HepG2 (cell line): ENCODE results near the gene EMC9. TPM values are rescaled to one million over a fixed set of nuclear protein-coding genes. Genes with fewer than 3 reads are reported as not detected.

Experiments used
- CBX1 ChIP-seq: IDR thresholded peaks from one replicate; pipeline ENCODE4 v1.6.1; 2016; ENCODE audit warnings: antibody characterized with exemption, low read depth
- ESRRA ChIP-seq: sonication (generic); formaldehyde crosslinking; IDR thresholded peaks from 2 replicates; pipeline ENCODE4 v1.5.1; 2020; ENCODE audit warnings: mild to moderate bottlenecking, low read depth, missing genetic modification reagents
- ISX ChIP-seq: sonication (generic); formaldehyde crosslinking; conservative IDR thresholded peaks from 2 replicates; pipeline ENCODE4 v1.5.0; 2020; ENCODE audit warnings: missing genetic modification reagents
- MAZ ChIP-seq, 2 experiments: sonication (generic) in 1 of 2; formaldehyde crosslinking in 1 of 2; IDR thresholded peaks; 2 replicates each; pipeline versions ENCODE4 v1.5.0 to v1.6.1; 2012 to 2020; ENCODE audit warnings: low read depth in 2 of 2, mild to moderate bottlenecking in 2 of 2, borderline replicate concordance in 1 of 2, improper control_type of control experiment in 1 of 2, low read length in 1 of 2, missing genetic modification reagents in 1 of 2, moderate library complexity in 1 of 2
- MED8 ChIP-seq: sonication (generic); formaldehyde crosslinking; IDR thresholded peaks from 2 replicates; pipeline ENCODE4 v1.8.1; 2023; ENCODE audit warnings: mild to moderate bottlenecking, missing genetic modification reagents; ENCODE audit not compliant: insufficient replicate concordance
- SIX1 ChIP-seq: sonication (generic); formaldehyde crosslinking; IDR thresholded peaks from 2 replicates; pipeline ENCODE4 v1.4.0; 2020; ENCODE audit warnings: missing genetic modification reagents, borderline replicate concordance
- SIX4 ChIP-seq: sonication (generic); formaldehyde crosslinking; IDR thresholded peaks from 2 replicates; pipeline ENCODE4 v1.4.0; 2020; ENCODE audit warnings: missing genetic modification reagents
- SKI ChIP-seq: fragments of 450-650 bp; IDR thresholded peaks from one replicate; pipeline ENCODE4 v1.6.1; 2018; ENCODE audit warnings: mild to moderate bottlenecking; ENCODE audit not compliant: partially characterized antibody
- THAP11 ChIP-seq: IDR thresholded peaks from 2 replicates; pipeline ENCODE4 v1.6.1; 2016; ENCODE audit warnings: missing biosample characterization, missing genetic modification reagents
- ZBTB3 ChIP-seq: sonication (generic); formaldehyde crosslinking; IDR thresholded peaks from 2 replicates; pipeline ENCODE4 v1.4.0; 2020; ENCODE audit warnings: low read depth, mild to moderate bottlenecking, moderate library complexity, missing genetic modification reagents, borderline replicate concordance
- ZNF136 ChIP-seq: sonication (generic); formaldehyde crosslinking; IDR thresholded peaks from 2 replicates; pipeline ENCODE4 v1.8.1; 2022; ENCODE audit warnings: low read depth, mild to moderate bottlenecking, moderate library complexity, missing genetic modification reagents
- ZNF24 ChIP-seq: fragments of 450-650 bp; IDR thresholded peaks from 2 replicates; pipeline ENCODE4 v1.6.1; 2017; ENCODE audit warnings: antibody characterized with exemption, mild to moderate bottlenecking
- ZNF484 ChIP-seq: sonication (generic); formaldehyde crosslinking; IDR thresholded peaks from 2 replicates; pipeline ENCODE4 v1.5.1; 2020; ENCODE audit warnings: mild to moderate bottlenecking, low read depth, missing genetic modification reagents, borderline replicate concordance
- ZNF564 ChIP-seq: sonication (generic); formaldehyde crosslinking; IDR thresholded peaks from 2 replicates; pipeline ENCODE4 v1.8.1; 2023; ENCODE audit warnings: mild to moderate bottlenecking, missing genetic modification reagents
- ZNF660 ChIP-seq: sonication (generic); formaldehyde crosslinking; IDR thresholded peaks from 2 replicates; pipeline ENCODE4 v1.5.1; 2020; ENCODE audit warnings: mild to moderate bottlenecking, low read depth, missing genetic modification reagents, borderline replicate concordance
- ZNF703 ChIP-seq: sonication (generic); formaldehyde crosslinking; IDR thresholded peaks from 2 replicates; pipeline ENCODE4 v1.5.1; 2020; ENCODE audit warnings: missing genetic modification reagents, mild to moderate bottlenecking, moderate library complexity, borderline replicate concordance
- ZNF768 ChIP-seq: sonication (generic); formaldehyde crosslinking; IDR thresholded peaks from 2 replicates; pipeline ENCODE4 v1.4.0; 2020; ENCODE audit warnings: missing genetic modification reagents
- polyA plus RNA-seq, 8 experiments: library from polyadenylated mRNA; depleted of rRNA in 3 of 8; stranded (reverse) in 7 of 8; unstranded in 1 of 8; fragments of >200 nt; fragmentation: Illumina TruSeq in 4 of 8; extraction: Trizol in 4 of 8; gene quantifications; 2 replicates each; pipeline versions ENCODE4 v1.2.1 to v1.2.3, GENCODE V29; 2011 to 2016; ENCODE audit warnings: low read depth in 4 of 8, missing spikeins in 1 of 8, mixed read lengths in 1 of 8; ENCODE audit not compliant: insufficient read depth in 1 of 8
- total RNA-seq, 5 experiments: library from RNA; depleted of rRNA; stranded (reverse); fragments of >200 nt; fragmentation: Illumina TruSeq; extraction: Trizol; gene quantifications; 2 replicates each; pipeline ENCODE4 v1.2.3, GENCODE V29; 2016; ENCODE audit warnings: low read depth in 1 of 5
- TF ChIP-seq, protein P1 (sequence below): sonication (generic); formaldehyde crosslinking; IDR thresholded peaks from 2 replicates; pipeline ENCODE4 v1.5.0; 2020; ENCODE audit warnings: mild to moderate bottlenecking, missing genetic modification reagents, borderline replicate concordance
- TF ChIP-seq, protein P2 (sequence below): IDR thresholded peaks from 2 replicates; pipeline ENCODE4 v1.6.1; 2016; ENCODE audit warnings: mild to moderate bottlenecking, missing biosample characterization, missing genetic modification reagents

Gene EMC9
- total and polyA plus RNA-seq, 2 of the 13 experiments (the other 11 are each of a cell fraction or from before 2014, with no cell fraction given), result 60.5 to 78.7 TPM

DNA sequence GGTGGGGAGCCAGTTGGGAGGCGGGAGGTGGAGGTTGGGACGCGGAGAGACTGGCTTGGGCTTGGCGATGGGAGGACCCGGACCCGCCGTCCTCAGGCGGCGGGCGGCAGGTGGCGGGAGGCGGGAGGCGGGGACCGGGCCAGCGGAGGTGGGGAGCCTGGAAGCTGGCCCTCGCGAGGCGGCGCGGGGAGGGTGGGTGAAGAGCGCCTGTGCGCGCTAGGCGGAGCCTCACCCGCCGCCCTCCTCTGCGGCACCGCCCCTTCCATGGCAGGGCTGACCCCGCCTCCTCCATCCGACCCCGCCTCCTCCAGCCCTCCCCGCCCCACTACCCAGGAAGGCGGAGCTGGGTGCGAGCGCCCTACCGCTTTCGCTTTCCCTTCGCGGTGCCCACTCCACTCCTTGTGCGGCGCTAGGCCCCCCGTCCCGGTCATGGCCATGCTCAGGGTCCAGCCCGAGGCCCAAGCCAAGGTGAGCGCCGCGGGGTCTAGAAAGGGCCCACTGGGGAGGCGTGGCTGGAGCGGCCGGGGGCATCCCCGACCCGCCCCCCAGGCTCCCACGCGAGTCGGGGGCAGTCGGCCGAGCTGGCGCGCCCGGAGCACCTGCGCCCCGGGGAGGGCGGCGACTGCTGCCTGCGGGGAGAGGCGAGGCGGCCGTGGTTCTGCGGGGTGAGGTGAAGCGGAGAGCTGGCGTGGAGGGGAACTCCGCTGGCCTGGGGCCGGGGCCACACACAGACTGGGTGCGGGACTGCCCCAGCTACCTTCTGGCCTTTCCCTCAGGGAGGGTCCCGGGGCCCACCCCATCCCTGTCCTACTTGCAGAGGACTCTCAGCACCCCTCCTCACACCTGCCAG is 5.3 kb downstream of the EMC9 start, which contains the start of gene PSME1 (continued):
- TF ChIP-seq THAP11 (CRISPR knock-in tag) (peak; percentile 86), ZNF136 (peak; percentile 91; the same call in 1 of the 2 replicates), MAZ (IDR thresholded peaks at IDR 0.05; ENCODE audit: borderline replicate concordance, low read depth, low read length) (peak; percentile 94; the same call in 1 of the 2 replicates), MAZ (CRISPR knock-in tag; IDR thresholded peaks at IDR 0.05; ENCODE audit: low read depth) (peak; percentile 99), ZNF564 (no peak), SKI (no peak), SIX4 (CRISPR knock-in tag) (peak; percentile 50; the same call in 1 of the 2 replicates), CBX1 (no peak), ZNF484 (no peak; the same call in 1 of the 2 replicates), MED8 (CRISPR knock-in tag) (peak; percentile 83), ESRRA (CRISPR knock-in tag) (peak; percentile 79; the same call in 1 of the 2 replicates), ZBTB3 (CRISPR knock-in tag) (peak; percentile 43; the same call in 1 of the 2 replicates), ZNF768 (CRISPR knock-in tag) (peak; percentile 83; the same call in 1 of the 2 replicates), ISX (CRISPR knock-in tag) (0 out of 2 replicates have a peak, but pooled peaks have one; percentile 94), ZNF660 (no peak; the same call in 1 of the 2 replicates), SIX1 (CRISPR knock-in tag) (peak; percentile 9; the same call in 1 of the 2 replicates), ZNF703 (CRISPR knock-in tag) (no peak), ZNF24 (no peak)
- TF ChIP-seq, protein P1, sequence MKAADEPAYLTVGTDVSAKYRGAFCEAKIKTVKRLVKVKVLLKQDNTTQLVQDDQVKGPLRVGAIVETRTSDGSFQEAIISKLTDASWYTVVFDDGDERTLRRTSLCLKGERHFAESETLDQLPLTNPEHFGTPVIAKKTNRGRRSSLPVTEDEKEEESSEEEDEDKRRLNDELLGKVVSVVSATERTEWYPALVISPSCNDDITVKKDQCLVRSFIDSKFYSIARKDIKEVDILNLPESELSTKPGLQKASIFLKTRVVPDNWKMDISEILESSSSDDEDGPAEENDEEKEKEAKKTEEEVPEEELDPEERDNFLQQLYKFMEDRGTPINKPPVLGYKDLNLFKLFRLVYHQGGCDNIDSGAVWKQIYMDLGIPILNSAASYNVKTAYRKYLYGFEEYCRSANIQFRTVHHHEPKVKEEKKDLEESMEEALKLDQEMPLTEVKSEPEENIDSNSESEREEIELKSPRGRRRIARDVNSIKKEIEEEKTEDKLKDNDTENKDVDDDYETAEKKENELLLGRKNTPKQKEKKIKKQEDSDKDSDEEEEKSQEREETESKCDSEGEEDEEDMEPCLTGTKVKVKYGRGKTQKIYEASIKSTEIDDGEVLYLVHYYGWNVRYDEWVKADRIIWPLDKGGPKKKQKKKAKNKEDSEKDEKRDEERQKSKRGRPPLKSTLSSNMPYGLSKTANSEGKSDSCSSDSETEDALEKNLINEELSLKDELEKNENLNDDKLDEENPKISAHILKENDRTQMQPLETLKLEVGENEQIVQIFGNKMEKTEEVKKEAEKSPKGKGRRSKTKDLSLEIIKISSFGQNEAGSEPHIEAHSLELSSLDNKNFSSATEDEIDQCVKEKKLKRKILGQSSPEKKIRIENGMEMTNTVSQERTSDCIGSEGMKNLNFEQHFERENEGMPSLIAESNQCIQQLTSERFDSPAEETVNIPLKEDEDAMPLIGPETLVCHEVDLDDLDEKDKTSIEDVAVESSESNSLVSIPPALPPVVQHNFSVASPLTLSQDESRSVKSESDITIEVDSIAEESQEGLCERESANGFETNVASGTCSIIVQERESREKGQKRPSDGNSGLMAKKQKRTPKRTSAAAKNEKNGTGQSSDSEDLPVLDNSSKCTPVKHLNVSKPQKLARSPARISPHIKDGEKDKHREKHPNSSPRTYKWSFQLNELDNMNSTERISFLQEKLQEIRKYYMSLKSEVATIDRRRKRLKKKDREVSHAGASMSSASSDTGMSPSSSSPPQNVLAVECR (CRISPR knock-in tag), result no peak
- TF ChIP-seq, protein P2, sequence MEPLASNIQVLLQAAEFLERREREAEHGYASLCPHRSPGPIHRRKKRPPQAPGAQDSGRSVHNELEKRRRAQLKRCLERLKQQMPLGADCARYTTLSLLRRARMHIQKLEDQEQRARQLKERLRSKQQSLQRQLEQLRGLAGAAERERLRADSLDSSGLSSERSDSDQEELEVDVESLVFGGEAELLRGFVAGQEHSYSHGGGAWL, result peak; percentile 98
